Neural cell (in vitro differentiated cells): ENCODE data around the gene ZNF688. TPM values are rescaled to one million over a fixed set of nuclear protein-coding genes. Genes with fewer than 3 reads are reported as not detected.

Source experiments
- H2AFZ ChIP-seq: fragments of 200-600, 300-800 bp; sonication (generic), shearing (Covaris generic); 2 replicates; pipeline ENCODE4 v1.6.0; 2014; ENCODE audit warnings: low read depth, mild to moderate bottlenecking, antibody characterized with exemption, low read length, moderate library complexity
- H3F3A ChIP-seq: fragments of 200-600 bp; shearing (Covaris generic); 2 replicates; pipeline ENCODE4 v1.6.1; 2016; ENCODE audit warnings: mild to moderate bottlenecking, moderate library complexity, mixed read lengths, antibody characterized with exemption, low read length; ENCODE audit not compliant: insufficient read depth, poor library complexity, severe bottlenecking
- H3K27ac ChIP-seq: fragments of 200-600, 300-800 bp; sonication (generic), shearing (Covaris generic); 2 replicates; pipeline ENCODE4 v1.5.1; 2014; ENCODE audit warnings: mild to moderate bottlenecking, low read length, moderate library complexity
- H3K27me3 ChIP-seq: fragments of 300-800, 200-600 bp; sonication (generic), shearing (Covaris generic); 2 replicates; pipeline ENCODE4 v1.6.0; 2014; ENCODE audit warnings: mild to moderate bottlenecking, low read depth, low read length, moderate library complexity; ENCODE audit not compliant: insufficient read depth
- H3K36me3 ChIP-seq: fragments of 300-800, 200-600 bp; sonication (generic), shearing (Covaris generic); 2 replicates; pipeline ENCODE4 v1.5.1; 2014; ENCODE audit warnings: mild to moderate bottlenecking, antibody characterized with exemption, low read length, moderate library complexity; ENCODE audit not compliant: insufficient read depth
- H3K4me2 ChIP-seq: fragments of 300-800, 200-600 bp; sonication (generic), shearing (Covaris generic); 2 replicates; pipeline ENCODE4 v1.6.0; 2014; ENCODE audit warnings: mild to moderate bottlenecking, low read length
- H3K4me3 ChIP-seq: fragments of 300-800, 200-600 bp; sonication (generic), shearing (Covaris generic); 2 replicates; pipeline ENCODE4 v1.5.1; 2014; ENCODE audit warnings: mild to moderate bottlenecking, low read length, moderate library complexity
- H3K79me2 ChIP-seq: fragments of 200-600 bp; shearing (Covaris generic); replicated peaks from 2 replicates; pipeline ENCODE4 v1.6.0; 2014; ENCODE audit warnings: mild to moderate bottlenecking, low read length, moderate library complexity; ENCODE audit not compliant: insufficient read depth
- H3K9ac ChIP-seq: fragments of 300-800, 200-600 bp; sonication (generic), shearing (Covaris generic); 2 replicates; pipeline ENCODE4 v1.6.1; 2016; ENCODE audit warnings: mild to moderate bottlenecking, low read length, mixed read lengths
- H3K9me2 ChIP-seq: fragments of 200-600 bp; shearing (Covaris generic); 2 replicates; pipeline ENCODE4 v1.6.1; 2016; ENCODE audit warnings: mild to moderate bottlenecking, low read length, mixed read lengths; ENCODE audit not compliant: insufficient read depth
- H3K9me3 ChIP-seq: fragments of 200-600, 300-800 bp; sonication (generic), shearing (Covaris generic); 2 replicates; pipeline ENCODE4 v1.6.1; 2016; ENCODE audit warnings: mild to moderate bottlenecking, mixed run types, low read length, moderate library complexity, mixed read lengths
- H4K20me1 ChIP-seq: fragments of 200-600 bp; shearing (Covaris generic); 2 replicates; pipeline ENCODE4 v1.6.1; 2016; ENCODE audit warnings: mild to moderate bottlenecking, mixed run types; ENCODE audit not compliant: insufficient read depth
- EP300 ChIP-seq: fragments of 450-650 bp; conservative IDR thresholded peaks from 2 replicates; pipeline ENCODE4 v1.6.1; 2014; ENCODE audit warnings: antibody characterized with exemption, mild to moderate bottlenecking, moderate library complexity; ENCODE audit not compliant: poor library complexity, severe bottlenecking
- EZH2 ChIP-seq: fragments of 200-600, 300-800 bp; shearing (Covaris generic), sonication (generic); IDR thresholded peaks from 2 replicates; pipeline ENCODE4 v1.6.1; 2014; ENCODE audit warnings: antibody characterized with exemption, low read length, borderline replicate concordance, mild to moderate bottlenecking; ENCODE audit not compliant: insufficient read depth, poor library complexity, severe bottlenecking
- MXI1 ChIP-seq: fragments of 450-650 bp; conservative IDR thresholded peaks from 2 replicates; pipeline ENCODE4 v1.6.1; 2014; ENCODE audit warnings: antibody characterized with exemption, mild to moderate bottlenecking; ENCODE audit not compliant: poor library complexity, severe bottlenecking
- POLR2AphosphoS5 ChIP-seq: IDR thresholded peaks from 2 replicates; pipeline ENCODE4 v1.6.1; 2012
- RAD21 ChIP-seq: fragments of 450-650 bp; conservative IDR thresholded peaks from 2 replicates; pipeline ENCODE4 v1.6.1; 2014; ENCODE audit warnings: antibody characterized with exemption, mild to moderate bottlenecking, moderate library complexity
- SMC3 ChIP-seq: fragments of 450-650 bp; conservative IDR thresholded peaks from 2 replicates; pipeline ENCODE4 v1.6.1; 2014; ENCODE audit warnings: antibody characterized with exemption, mild to moderate bottlenecking, moderate library complexity; ENCODE audit not compliant: poor library complexity
- TAF1 ChIP-seq: IDR thresholded peaks from 2 replicates; pipeline ENCODE4 v1.6.1; 2012; ENCODE audit warnings: low read depth
- polyA plus RNA-seq: library from polyadenylated mRNA; depleted of rRNA; stranded (reverse); fragments of >200 nt; gene quantifications from 2 replicates; pipeline ENCODE4 v1.2.3, GENCODE V29; 2014
- TF ChIP-seq, protein P1 (sequence below): IDR thresholded peaks from 2 replicates; pipeline ENCODE4 v1.6.1; 2012; ENCODE audit warnings: borderline replicate concordance
- TF ChIP-seq, protein P2 (sequence below): fragments of 450-650 bp; IDR thresholded peaks from 2 replicates; pipeline ENCODE4 v1.5.1; 2014; ENCODE audit warnings: antibody characterized with exemption, mild to moderate bottlenecking, moderate library complexity; ENCODE audit not compliant: poor library complexity, severe bottlenecking

ZNF688 gene
- polyA plus RNA-seq, 1 donor from 2014 or later = 28.4 TPM

DNA sequence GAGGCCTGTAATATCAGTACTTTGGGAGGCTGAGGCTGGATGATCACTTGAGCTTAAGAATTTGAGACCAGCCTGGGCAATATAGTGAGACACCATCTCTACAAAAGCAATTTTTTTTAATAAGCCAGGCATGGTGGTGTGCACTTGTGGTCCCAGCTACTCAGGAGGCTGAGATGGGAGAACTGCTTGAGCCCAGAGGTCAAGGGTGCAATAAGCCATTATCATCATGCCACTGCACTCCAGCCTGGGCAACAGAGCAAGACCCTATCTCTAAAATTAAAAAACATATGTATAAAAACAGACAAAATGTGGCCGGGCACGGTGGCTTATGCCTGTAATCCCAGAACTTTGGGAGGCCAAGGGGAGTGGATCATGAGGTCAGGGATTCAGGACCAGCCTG lies 17.1 kb upstream of the ZNF688 start:
- no peaks in the 10 kb centered on the region for H3F3A ChIP-seq
- TF ChIP-seq, protein P1, sequence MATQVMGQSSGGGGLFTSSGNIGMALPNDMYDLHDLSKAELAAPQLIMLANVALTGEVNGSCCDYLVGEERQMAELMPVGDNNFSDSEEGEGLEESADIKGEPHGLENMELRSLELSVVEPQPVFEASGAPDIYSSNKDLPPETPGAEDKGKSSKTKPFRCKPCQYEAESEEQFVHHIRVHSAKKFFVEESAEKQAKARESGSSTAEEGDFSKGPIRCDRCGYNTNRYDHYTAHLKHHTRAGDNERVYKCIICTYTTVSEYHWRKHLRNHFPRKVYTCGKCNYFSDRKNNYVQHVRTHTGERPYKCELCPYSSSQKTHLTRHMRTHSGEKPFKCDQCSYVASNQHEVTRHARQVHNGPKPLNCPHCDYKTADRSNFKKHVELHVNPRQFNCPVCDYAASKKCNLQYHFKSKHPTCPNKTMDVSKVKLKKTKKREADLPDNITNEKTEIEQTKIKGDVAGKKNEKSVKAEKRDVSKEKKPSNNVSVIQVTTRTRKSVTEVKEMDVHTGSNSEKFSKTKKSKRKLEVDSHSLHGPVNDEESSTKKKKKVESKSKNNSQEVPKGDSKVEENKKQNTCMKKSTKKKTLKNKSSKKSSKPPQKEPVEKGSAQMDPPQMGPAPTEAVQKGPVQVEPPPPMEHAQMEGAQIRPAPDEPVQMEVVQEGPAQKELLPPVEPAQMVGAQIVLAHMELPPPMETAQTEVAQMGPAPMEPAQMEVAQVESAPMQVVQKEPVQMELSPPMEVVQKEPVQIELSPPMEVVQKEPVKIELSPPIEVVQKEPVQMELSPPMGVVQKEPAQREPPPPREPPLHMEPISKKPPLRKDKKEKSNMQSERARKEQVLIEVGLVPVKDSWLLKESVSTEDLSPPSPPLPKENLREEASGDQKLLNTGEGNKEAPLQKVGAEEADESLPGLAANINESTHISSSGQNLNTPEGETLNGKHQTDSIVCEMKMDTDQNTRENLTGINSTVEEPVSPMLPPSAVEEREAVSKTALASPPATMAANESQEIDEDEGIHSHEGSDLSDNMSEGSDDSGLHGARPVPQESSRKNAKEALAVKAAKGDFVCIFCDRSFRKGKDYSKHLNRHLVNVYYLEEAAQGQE = no peak
- TF ChIP-seq, protein P2, sequence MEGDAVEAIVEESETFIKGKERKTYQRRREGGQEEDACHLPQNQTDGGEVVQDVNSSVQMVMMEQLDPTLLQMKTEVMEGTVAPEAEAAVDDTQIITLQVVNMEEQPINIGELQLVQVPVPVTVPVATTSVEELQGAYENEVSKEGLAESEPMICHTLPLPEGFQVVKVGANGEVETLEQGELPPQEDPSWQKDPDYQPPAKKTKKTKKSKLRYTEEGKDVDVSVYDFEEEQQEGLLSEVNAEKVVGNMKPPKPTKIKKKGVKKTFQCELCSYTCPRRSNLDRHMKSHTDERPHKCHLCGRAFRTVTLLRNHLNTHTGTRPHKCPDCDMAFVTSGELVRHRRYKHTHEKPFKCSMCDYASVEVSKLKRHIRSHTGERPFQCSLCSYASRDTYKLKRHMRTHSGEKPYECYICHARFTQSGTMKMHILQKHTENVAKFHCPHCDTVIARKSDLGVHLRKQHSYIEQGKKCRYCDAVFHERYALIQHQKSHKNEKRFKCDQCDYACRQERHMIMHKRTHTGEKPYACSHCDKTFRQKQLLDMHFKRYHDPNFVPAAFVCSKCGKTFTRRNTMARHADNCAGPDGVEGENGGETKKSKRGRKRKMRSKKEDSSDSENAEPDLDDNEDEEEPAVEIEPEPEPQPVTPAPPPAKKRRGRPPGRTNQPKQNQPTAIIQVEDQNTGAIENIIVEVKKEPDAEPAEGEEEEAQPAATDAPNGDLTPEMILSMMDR = no peak
- no peak for TF ChIP-seq EP300
- no peak for TF ChIP-seq POLR2AphosphoS5
- TF ChIP-seq MXI1 = no peak
- TF ChIP-seq EZH2 = no peak
- TF ChIP-seq RAD21 = no peak
- no peak for TF ChIP-seq TAF1
- no peak for TF ChIP-seq SMC3
- no peak overlapping the region for H3K9ac ChIP-seq
- no peak overlapping the region for H3K4me3 ChIP-seq
- H3K79me2 ChIP-seq = no peaks in the 10 kb centered on the region
- no peaks in the 10 kb centered on the region for H3K36me3 ChIP-seq
- H3K4me2 ChIP-seq = no peak overlapping the region
- no peaks in the 10 kb centered on the region for H3K9me2 ChIP-seq
- H3K9me3 ChIP-seq = no peaks in the 10 kb centered on the region
- no peaks in the 10 kb centered on the region for H4K20me1 ChIP-seq
- no peak overlapping the region for H3K27ac ChIP-seq
- H2AFZ ChIP-seq = no peak overlapping the region
- no peaks in the 10 kb centered on the region for H3K27me3 ChIP-seq

DNA sequence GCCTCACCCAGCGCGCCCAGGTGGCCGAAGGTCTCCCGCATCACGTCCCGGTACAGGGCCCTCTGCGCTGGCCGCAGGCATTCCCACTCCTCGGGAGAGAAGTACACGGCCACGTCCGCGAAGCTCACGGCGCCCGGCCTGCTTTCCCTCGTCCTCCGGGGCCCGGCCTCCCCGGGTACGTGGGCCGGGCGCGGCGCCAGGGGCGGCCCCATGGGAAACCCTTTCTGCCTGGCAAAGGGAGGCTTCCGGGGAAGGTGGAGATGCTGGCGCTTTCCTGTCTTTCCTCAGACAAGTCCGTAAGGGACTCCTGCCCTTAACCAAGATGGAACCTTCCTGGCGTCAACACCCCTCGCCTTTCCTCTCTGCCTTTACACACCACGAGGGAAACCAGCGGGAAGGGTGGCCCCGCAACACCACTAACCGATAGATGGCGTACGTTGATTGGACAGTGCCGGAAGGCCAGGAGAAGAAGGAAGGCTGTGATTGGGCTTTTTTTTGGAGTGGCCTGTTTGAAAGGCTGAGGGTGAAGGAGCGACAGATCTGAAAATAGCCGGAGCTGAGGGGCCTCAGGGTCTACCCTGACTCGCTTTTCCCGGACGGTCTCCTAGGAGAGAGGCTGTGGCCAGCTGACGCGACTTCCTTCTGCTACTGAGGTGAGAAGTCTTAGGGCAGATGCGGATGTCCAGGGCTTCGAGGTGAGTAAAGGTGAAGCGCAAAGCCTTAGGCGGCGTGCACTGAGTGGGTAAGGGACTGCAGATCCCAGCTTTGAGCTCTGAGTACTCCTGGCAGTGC lies 14.1 kb upstream of the ZNF688 start, which contains the start of gene ZNF785:
ZNF785 (minus strand) TSS at position 298 of the 792 bp plus-strand sequence; CDS start at position 212, 86 bp downstream.
- H3F3A ChIP-seq = no peaks in the 10 kb centered on the region
- H3K9me3 ChIP-seq = no peaks in the 10 kb centered on the region
- H3K9ac ChIP-seq = peak within 1 kb of the TSS; percentile 88
- no peaks in the 10 kb centered on the region for H4K20me1 ChIP-seq
- TF ChIP-seq, protein P1 = no peak
- TF ChIP-seq SMC3 (peak; percentile 65), MXI1 (peak; percentile 98), TAF1 (peak; percentile 64), POLR2AphosphoS5 (peak; percentile 63), EP300 (peak; percentile 43), EZH2 (no peak), RAD21 (peak; percentile 63)
- TF ChIP-seq, protein P2 = peak; percentile 63
- peak within 1 kb of the TSS; percentile 57 for H3K4me2 ChIP-seq
- peak within 1 kb of the TSS; percentile 89 for H3K27ac ChIP-seq
- H3K36me3 ChIP-seq = no peaks in the 10 kb centered on the region
- no peaks in the 10 kb centered on the region for H3K27me3 ChIP-seq
- peak within 1 kb of the TSS; percentile 78 for H2AFZ ChIP-seq
- H3K4me3 ChIP-seq = peak within 1 kb of the TSS; percentile 78
- H3K79me2 ChIP-seq = no peaks in the 10 kb centered on the region
- H3K9me2 ChIP-seq = no peaks in the 10 kb centered on the region
